OCI-LY3 (cell line): ENCODE results near the gene CETP.

Source experiments
- CTCF ChIP-seq: fragments of 200-600, 300-600 bp; sonication (generic); IDR thresholded peaks from 2 replicates; pipeline ENCODE4 v1.5.1; 2014; ENCODE audit warnings: antibody characterized with exemption, low read length, low read depth
- EZH2phosphoT487 ChIP-seq: fragments of 200-600 bp; shearing (Covaris generic); IDR thresholded peaks from 2 replicates; pipeline ENCODE4 v1.6.1; 2018; ENCODE audit warnings: antibody characterized with exemption, mixed run types, low read depth

DNA sequence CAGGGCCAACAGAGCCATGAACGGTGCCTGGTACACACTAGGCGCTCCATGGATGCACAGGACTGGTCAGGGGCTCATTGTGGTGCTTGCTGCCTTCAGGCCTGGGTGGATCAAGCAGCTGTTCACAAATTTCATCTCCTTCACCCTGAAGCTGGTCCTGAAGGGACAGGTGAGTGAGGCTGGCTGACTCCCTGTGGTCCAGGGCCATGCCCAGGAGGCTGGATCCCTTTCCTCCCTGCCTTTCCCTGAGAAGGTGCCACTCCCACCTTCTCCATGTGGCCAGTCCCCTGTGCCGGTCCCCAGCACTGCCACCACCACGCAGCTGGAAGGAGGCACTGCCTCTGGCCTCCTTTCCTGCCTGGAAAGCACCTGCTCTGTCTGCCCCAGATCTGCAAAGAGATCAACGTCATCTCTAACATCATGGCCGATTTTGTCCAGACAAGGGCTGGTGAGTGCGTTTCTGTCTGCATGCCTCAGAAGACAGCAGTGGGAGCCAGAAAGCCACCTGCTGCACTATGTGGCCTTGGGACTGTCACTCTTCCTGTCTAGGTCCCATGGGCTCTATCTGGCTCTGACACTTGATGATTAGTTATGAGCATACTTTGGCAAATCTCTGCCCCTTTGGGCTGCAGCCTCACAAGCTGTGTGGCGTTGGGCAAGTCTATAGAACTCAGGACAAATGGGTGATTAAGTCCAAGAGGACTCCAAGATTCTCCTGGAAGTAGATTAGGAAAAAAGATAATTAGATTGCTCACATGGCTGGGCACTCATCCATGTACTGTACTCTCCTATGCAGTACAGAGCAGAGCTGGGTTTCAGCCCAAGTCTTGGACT is 9.4 kb downstream of the CETP start:
- TF ChIP-seq CTCF (no peak), EZH2phosphoT487 (no peak)
